ENCODE measurements around the gene AGBL5.

The AGBL5 gene

GRCh38 chr2:27085062-27085672, 33.7 kb downstream of the AGBL5 start:
- Histone ChIP-seq H3K27ac (peak overlapping the region; percentile 82), H3K4me1 (ENCODE audit: control insufficient read depth in 1 of 2, insufficient read depth in 1 of 2, low read depth in 1 of 2, low read length in 1 of 2) (peaks cover 49 to 55% of the 10 kb centered on the region in 2 experiments)
- TF ChIP-seq, protein P1, sequence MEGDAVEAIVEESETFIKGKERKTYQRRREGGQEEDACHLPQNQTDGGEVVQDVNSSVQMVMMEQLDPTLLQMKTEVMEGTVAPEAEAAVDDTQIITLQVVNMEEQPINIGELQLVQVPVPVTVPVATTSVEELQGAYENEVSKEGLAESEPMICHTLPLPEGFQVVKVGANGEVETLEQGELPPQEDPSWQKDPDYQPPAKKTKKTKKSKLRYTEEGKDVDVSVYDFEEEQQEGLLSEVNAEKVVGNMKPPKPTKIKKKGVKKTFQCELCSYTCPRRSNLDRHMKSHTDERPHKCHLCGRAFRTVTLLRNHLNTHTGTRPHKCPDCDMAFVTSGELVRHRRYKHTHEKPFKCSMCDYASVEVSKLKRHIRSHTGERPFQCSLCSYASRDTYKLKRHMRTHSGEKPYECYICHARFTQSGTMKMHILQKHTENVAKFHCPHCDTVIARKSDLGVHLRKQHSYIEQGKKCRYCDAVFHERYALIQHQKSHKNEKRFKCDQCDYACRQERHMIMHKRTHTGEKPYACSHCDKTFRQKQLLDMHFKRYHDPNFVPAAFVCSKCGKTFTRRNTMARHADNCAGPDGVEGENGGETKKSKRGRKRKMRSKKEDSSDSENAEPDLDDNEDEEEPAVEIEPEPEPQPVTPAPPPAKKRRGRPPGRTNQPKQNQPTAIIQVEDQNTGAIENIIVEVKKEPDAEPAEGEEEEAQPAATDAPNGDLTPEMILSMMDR (IDR thresholded peaks at IDR 0.05) = no peak

DNA sequence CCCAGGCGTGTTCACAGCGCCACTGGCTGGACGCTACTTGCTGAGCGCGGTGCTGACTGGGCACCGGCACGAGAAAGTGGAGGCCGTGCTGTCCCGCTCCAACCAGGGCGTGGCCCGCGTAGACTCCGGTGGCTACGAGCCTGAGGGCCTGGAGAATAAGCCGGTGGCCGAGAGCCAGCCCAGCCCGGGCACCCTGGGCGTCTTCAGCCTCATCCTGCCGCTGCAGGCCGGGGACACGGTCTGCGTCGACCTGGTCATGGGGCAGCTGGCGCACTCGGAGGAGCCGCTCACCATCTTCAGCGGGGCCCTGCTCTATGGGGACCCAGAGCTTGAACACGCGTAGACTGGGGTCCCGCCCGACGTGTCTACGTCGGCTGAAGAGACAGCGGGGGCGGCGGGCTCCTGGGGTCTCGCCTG, 34.2 kb downstream of the AGBL5 start:
- H3K4me1 ChIP-seq (ENCODE audit: control insufficient read depth in 1 of 2, insufficient read depth in 1 of 2, low read depth in 1 of 2, low read length in 1 of 2) = peaks cover 44 to 50% of the 10 kb centered on the region in 2 experiments
- H3K36me3 ChIP-seq = no peaks in the 10 kb centered on the region
- peak overlapping the region; percentile 82 for H3K27ac ChIP-seq
- TF ChIP-seq, protein P1 (IDR thresholded peaks at IDR 0.05) = no peak
- H3K27me3 ChIP-seq = no peaks in the 10 kb centered on the region
- no peaks in the 10 kb centered on the region for H3K9me3 ChIP-seq
- H3K4me3 ChIP-seq (ENCODE audit: low read depth in 1 of 2, low read length in 1 of 2) = peak overlapping the region; percentile 77 to 87

More at GRCh38 chr2:27085062-27085672, 33.7 kb downstream of the AGBL5 start:
- Histone ChIP-seq H3K36me3 (no peaks in the 10 kb centered on the region), H3K27me3 (no peaks in the 10 kb centered on the region), H3K4me3 (ENCODE audit: low read depth in 1 of 2, low read length in 1 of 2) (peak overlapping the region; percentile 77 to 87), H3K9me3 (no peaks in the 10 kb centered on the region)

- TF ChIP-seq, protein P1 (IDR thresholded peaks at IDR 0.05) = peak; percentile 98
- Histone ChIP-seq H3K4me1 (ENCODE audit: control insufficient read depth in 1 of 2, insufficient read depth in 1 of 2, low read depth in 1 of 2, low read length in 1 of 2) (peaks cover 39 to 45% of the 10 kb centered on the region in 2 experiments), H3K4me3 (ENCODE audit: low read depth in 1 of 2, low read length in 1 of 2) (peak overlapping the region; percentile 77 to 87), H3K9me3 (no peaks in the 10 kb centered on the region), H3K27ac (peak overlapping the region; percentile 82), H3K27me3 (no peaks in the 10 kb centered on the region), H3K36me3 (no peaks in the 10 kb centered on the region)
These were observed 34.7 kb downstream of the AGBL5 start for GRCh38 chr2:27086090-27086723.

GRCh38 chr2:27086724-27087593, 35.5 kb downstream of the AGBL5 start, which contains the start of gene KHK:
Gene KHK, plus strand, starts transcription at chr2:27086772. Its CDS starts 488 bp downstream, at chr2:27087260.
- peak within 1 kb of the TSS; percentile 82 for H3K27ac ChIP-seq
- H3K9me3 ChIP-seq = no peaks in the 10 kb centered on the region
- peaks cover 31 to 38% of the 10 kb centered on the region in 2 experiments for H3K4me1 ChIP-seq (ENCODE audit: control insufficient read depth in 1 of 2, insufficient read depth in 1 of 2, low read depth in 1 of 2, low read length in 1 of 2)
- peak within 1 kb of the TSS; percentile 77 to 87 for H3K4me3 ChIP-seq (ENCODE audit: low read depth in 1 of 2, low read length in 1 of 2)
- no peaks in the 10 kb centered on the region for H3K27me3 ChIP-seq
- no peaks in the 10 kb centered on the region for H3K36me3 ChIP-seq
- TF ChIP-seq, protein P1 (IDR thresholded peaks at IDR 0.05) = no peak

- H3K36me3 ChIP-seq = no peaks in the 10 kb centered on the region
These were observed 36.4 kb downstream of the AGBL5 start for GRCh38 chr2:27087823-27088410.

More at GRCh38 chr2:27087823-27088410, 36.4 kb downstream of the AGBL5 start:
- TF ChIP-seq, protein P1 (IDR thresholded peaks at IDR 0.05) = no peak
- H3K4me1 ChIP-seq (ENCODE audit: control insufficient read depth in 1 of 2, insufficient read depth in 1 of 2, low read depth in 1 of 2, low read length in 1 of 2) = peaks cover 22 to 28% of the 10 kb centered on the region in 2 experiments
- H3K9me3 ChIP-seq = no peaks in the 10 kb centered on the region
- no peak overlapping the region for H3K27ac ChIP-seq
- H3K27me3 ChIP-seq = no peaks in the 10 kb centered on the region
- no peak overlapping the region for H3K4me3 ChIP-seq (ENCODE audit: low read depth in 1 of 2, low read length in 1 of 2)
